Neural crest cell (in vitro differentiated cells): Measurements from ENCODE around the gene ZCCHC7. TPM values are rescaled to one million over a fixed set of nuclear protein-coding genes. Genes with fewer than 3 reads are reported as not detected.

Source experiments
- DNase-seq: peaks from one replicate; pipeline ENCODE4 v3.0.0; 2021; ENCODE audit warnings: low read depth, mixed read lengths, low spot score
- H3K27ac Mint-ChIP-seq: one replicate; pipeline ENCODE4 v1.8.0; 2021; ENCODE audit warnings: mild to moderate bottlenecking, mixed read lengths; ENCODE audit not compliant: unreplicated experiment
- H3K27me3 Mint-ChIP-seq: 2 replicates; pipeline ENCODE4 v1.8.0; 2021; ENCODE audit warnings: low read depth, mild to moderate bottlenecking, mixed read lengths
- H3K36me3 Mint-ChIP-seq: 2 replicates; pipeline ENCODE4 v1.8.0; 2021; ENCODE audit warnings: low read depth, mild to moderate bottlenecking, mixed read lengths
- H3K4me1 Mint-ChIP-seq: 2 replicates; pipeline ENCODE4 v1.8.0; 2021; ENCODE audit warnings: mixed read lengths
- H3K4me3 Mint-ChIP-seq: one replicate; pipeline ENCODE4 v1.8.0; 2021; ENCODE audit warnings: mild to moderate bottlenecking, mixed read lengths
- H3K9me3 Mint-ChIP-seq: 2 replicates; pipeline ENCODE4 v1.8.0; 2021; ENCODE audit warnings: mixed read lengths
- CTCF ChIP-seq: fragments of 200-600 bp; sonication (generic); conservative IDR thresholded peaks from 2 replicates; pipeline ENCODE4 v1.5.0; 2021; ENCODE audit warnings: antibody characterized with exemption, mild to moderate bottlenecking
- total RNA-seq: library from RNA; stranded (reverse); gene quantifications from 2 replicates; pipeline ENCODE4 v1.2.1, GENCODE V29; 2021

The ZCCHC7 gene
- total RNA-seq, 1 donor from 2014 or later = 21.6 TPM

GRCh38 chr9:37398464-37399025 lies 278.2 kb downstream of the ZCCHC7 start:
- no peak for DNase-seq

GRCh38 chr9:37399336-37399735 lies 279.0 kb downstream of the ZCCHC7 start:
- H3K27me3 Mint-ChIP-seq = no peaks in the 10 kb centered on the region
- no peaks in the 10 kb centered on the region for H3K9me3 Mint-ChIP-seq
- TF ChIP-seq CTCF = no peak

More at GRCh38 chr9:37398464-37399025, 278.2 kb downstream of the ZCCHC7 start:
- TF ChIP-seq CTCF = no peak
- Mint-ChIP-seq H3K9me3 (no peaks in the 10 kb centered on the region), H3K27ac (no peak overlapping the region), H3K4me1 (no peaks in the 10 kb centered on the region), H3K36me3 (no peaks in the 10 kb centered on the region), H3K4me3 (no peak overlapping the region), H3K27me3 (no peaks in the 10 kb centered on the region)

DNA sequence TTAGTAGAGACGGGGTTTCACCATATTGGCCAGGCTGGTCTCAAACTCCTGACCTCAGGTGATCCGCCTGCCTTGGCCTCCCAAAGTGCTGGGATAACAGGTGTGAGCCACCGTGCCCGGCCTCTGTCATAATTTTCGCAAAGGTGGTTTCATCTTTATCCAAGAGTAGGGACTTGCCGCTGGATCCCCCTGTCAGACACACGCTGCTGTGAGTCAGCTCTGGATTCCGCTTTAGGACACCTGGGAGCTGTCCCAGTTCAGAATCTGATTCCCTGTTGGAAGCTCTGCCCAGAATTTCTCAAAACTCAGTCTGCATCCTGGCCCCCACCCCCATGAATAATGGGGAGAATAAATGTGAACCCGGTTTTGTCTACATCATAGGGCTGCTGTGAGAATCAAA lies 284.2 kb downstream of the ZCCHC7 start:
- no peak for TF ChIP-seq CTCF
- Mint-ChIP-seq H3K4me1 (no peaks in the 10 kb centered on the region), H3K27me3 (no peaks in the 10 kb centered on the region), H3K9me3 (no peaks in the 10 kb centered on the region), H3K4me3 (no peak overlapping the region), H3K36me3 (no peaks in the 10 kb centered on the region), H3K27ac (no peak overlapping the region)
- DNase-seq = no peak

More at GRCh38 chr9:37399336-37399735, 279.0 kb downstream of the ZCCHC7 start:
- no peak for DNase-seq
- H3K36me3 Mint-ChIP-seq = no peaks in the 10 kb centered on the region
- no peak overlapping the region for H3K27ac Mint-ChIP-seq
- H3K4me3 Mint-ChIP-seq = no peak overlapping the region
- H3K4me1 Mint-ChIP-seq = no peaks in the 10 kb centered on the region

DNA sequence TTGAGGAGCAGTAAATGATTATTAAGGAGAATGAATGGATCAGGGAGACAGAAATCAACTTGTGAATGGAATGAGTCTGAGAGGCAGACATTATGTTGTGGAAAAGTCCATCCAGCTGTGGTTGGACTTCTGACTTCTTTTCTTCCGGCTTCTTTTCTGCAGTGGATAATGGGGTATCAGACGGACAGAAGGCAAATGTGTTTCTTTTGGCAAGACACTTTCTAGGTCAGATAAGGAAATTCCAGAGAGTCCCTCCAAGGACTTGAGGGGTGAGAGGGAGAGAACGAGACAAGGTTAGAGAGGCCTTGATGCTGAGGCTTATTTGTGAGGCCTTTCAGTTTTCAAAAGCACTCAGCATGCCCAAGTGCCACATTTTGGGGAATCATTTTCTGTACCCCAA lies 285.0 kb downstream of the ZCCHC7 start:
- DNase-seq = no peak
- Mint-ChIP-seq H3K27ac (no peak overlapping the region), H3K4me1 (no peaks in the 10 kb centered on the region), H3K27me3 (no peaks in the 10 kb centered on the region), H3K4me3 (no peak overlapping the region), H3K36me3 (no peaks in the 10 kb centered on the region), H3K9me3 (no peaks in the 10 kb centered on the region)
- no peak for TF ChIP-seq CTCF

- TF ChIP-seq CTCF = no peak
- DNase-seq = no peak
- H3K9me3 Mint-ChIP-seq = no peaks in the 10 kb centered on the region
- peaks cover 1% of the 10 kb centered on the region for H3K4me1 Mint-ChIP-seq
- no peak overlapping the region for H3K4me3 Mint-ChIP-seq
- H3K27me3 Mint-ChIP-seq = no peaks in the 10 kb centered on the region
- no peak overlapping the region for H3K27ac Mint-ChIP-seq
- H3K36me3 Mint-ChIP-seq = no peaks in the 10 kb centered on the region
Measured at GRCh38 chr9:37405764-37406380, 285.5 kb downstream of the ZCCHC7 start.
